ENCODE measurements around the gene NINJ2. TPM values are rescaled to one million over a fixed set of nuclear protein-coding genes. Genes with fewer than 3 reads are reported as not detected.
A peak's percentile ranks its signal among the peaks of the same experiment; 100 is the strongest.

The NINJ2 gene
- total and polyA plus RNA-seq, 12 donors, result 1.1 to 9.1 (median 2.0) TPM

- peaks cover 12 to 30% of the 10 kb centered on the region in 2 donors for H3K4me1 ChIP-seq (replicated peaks in 1 of 2)
- TF ChIP-seq POLR2A (IDR thresholded peaks at IDR 0.05) (peak in 1 of 2 donors; percentile 70), CTCF (IDR thresholded peaks at IDR 0.05) (no peak)
- intact Hi-C loops (cut with DNase I), result loop anchor here (5.0 to 10.0 kb wide), 2 partner anchors 74 to 182 kb away; partner anchors contain the start of gene WNK1 (in 1 of the 2)
- H3K4me3 ChIP-seq, result peak overlapping the region in 3 of 4 donors; percentile 16 to 60 (median 44)
- peak; percentile 81 to 90 (median 87) for DNase-seq
- H3K27ac ChIP-seq, result peak overlapping the region; percentile 84 to 97 (median 93)
- no peaks in the 10 kb centered on the region for H3K27me3 ChIP-seq
- WGBS, 4 donors, result 14 to 23% (median 18%) methylated on average over 2 to 22 of the region's 22 CpGs
- no peaks in the 10 kb centered on the region for H3K36me3 ChIP-seq (replicated peaks in 1 of 2)
- no peaks in the 10 kb centered on the region for H3K9me3 ChIP-seq (replicated peaks in 1 of 3)
Observed at GRCh38 chr12:570435-570920, 92.8 kb downstream of the NINJ2 start.

GRCh38 chr12:569803-570434 is 93.3 kb downstream of the NINJ2 start:
- Histone ChIP-seq H3K9me3 (replicated peaks in 1 of 3) (no peaks in the 10 kb centered on the region), H3K4me3 (peak overlapping the region in 3 of 4 donors; percentile 16 to 60 (median 44)), H3K27ac (peak overlapping the region in 4 of 5 donors; percentile 84 to 97 (median 94)), H3K4me1 (replicated peaks in 1 of 2) (peaks cover 12 to 28% of the 10 kb centered on the region in 2 donors), H3K36me3 (replicated peaks in 1 of 2) (no peaks in the 10 kb centered on the region), H3K27me3 (no peaks in the 10 kb centered on the region)
- intact Hi-C loops (cut with DNase I), result loop anchor here (5.0 to 10.0 kb wide), 7 partner anchors 75 to 1015 kb away; partner anchors contain the start of genes RAD52 (in 2 of the 2) and WNK1 (in 1 of the 2)
- TF ChIP-seq CTCF (IDR thresholded peaks at IDR 0.05), result peak; percentile 90 to 97 (median 94)
- TF ChIP-seq POLR2A (IDR thresholded peaks at IDR 0.05), result peak in 1 of 2 donors; percentile 7
- 0 to 1% (median 0%) methylated on average over 12 to 44 of the region's 44 CpGs for WGBS, 4 donors
- peak; percentile 86 to 94 (median 91) for DNase-seq

GRCh38 chr12:569091-569676 is 94.1 kb downstream of the NINJ2 start:
- Histone ChIP-seq H3K27ac (no peak overlapping the region), H3K4me1 (replicated peaks in 1 of 2) (peaks cover 12 to 28% of the 10 kb centered on the region in 2 donors), H3K27me3 (no peaks in the 10 kb centered on the region), H3K36me3 (replicated peaks in 1 of 2) (no peaks in the 10 kb centered on the region), H3K4me3 (peak overlapping the region in 1 of 4 donors; percentile 60), H3K9me3 (replicated peaks in 1 of 3) (no peaks in the 10 kb centered on the region)
- DNase-seq, result no peak
- TF ChIP-seq CTCF (IDR thresholded peaks at IDR 0.05) (no peak), POLR2A (IDR thresholded peaks at IDR 0.05) (no peak)
- intact Hi-C loops (cut with DNase I), result loop anchor here (5.0 to 10.0 kb wide), 5 partner anchors 243 to 1016 kb away; partner anchors contain the start of gene RAD52 (in 2 of the 2)
- WGBS, 4 donors, result 42 to 68% (median 54%) methylated on average over 6 of the region's 6 CpGs

- H3K27me3 ChIP-seq, result no peaks in the 10 kb centered on the region
- H3K36me3 ChIP-seq (replicated peaks in 1 of 2), result no peaks in the 10 kb centered on the region
- WGBS, 4 donors, result 72 to 91% (median 88%) methylated on average over 6 of the region's 6 CpGs
- intact Hi-C loops (cut with DNase I), result loop anchor here (5.0 to 10.0 kb wide), 5 partner anchors 244 to 1016 kb away; partner anchors contain the start of gene RAD52 (in 2 of the 2)
- DNase-seq, result no peak
- no peak overlapping the region for H3K27ac ChIP-seq
- TF ChIP-seq POLR2A (IDR thresholded peaks at IDR 0.05) (no peak), CTCF (IDR thresholded peaks at IDR 0.05) (no peak)
- H3K9me3 ChIP-seq (replicated peaks in 1 of 3), result no peaks in the 10 kb centered on the region
- peaks cover 12 to 28% of the 10 kb centered on the region in 2 donors for H3K4me1 ChIP-seq (replicated peaks in 1 of 2)
- H3K4me3 ChIP-seq, result no peak overlapping the region
Observed at GRCh38 chr12:568486-568885, 94.8 kb downstream of the NINJ2 start.
